Trophoblast cell (in vitro differentiated cells and primary cell): ENCODE measurements around the gene MROH9.
"Not testable (repeated sequence)": the region's sequence is repeated elsewhere in the genome, so short reads cannot be mapped to it uniquely, and the experiment has no call there.

Experiments
- DNase-seq, 2 donors: peaks; one replicate each; pipeline ENCODE4 v3.0.0-alpha.2; 2016
- H2AFZ ChIP-seq: 2 replicates; pipeline ENCODE4 v1.6.1; 2013; ENCODE audit warnings: low read length, moderate library complexity, mild to moderate bottlenecking; ENCODE audit not compliant: insufficient read depth, poor library complexity
- H2AK5ac ChIP-seq: 2 replicates; pipeline ENCODE4 v1.6.1; 2013; ENCODE audit warnings: mild to moderate bottlenecking, low read length
- H2BK120ac ChIP-seq: 2 replicates; pipeline ENCODE4 v1.6.1; 2013; ENCODE audit warnings: low read length, mild to moderate bottlenecking, moderate library complexity; ENCODE audit not compliant: insufficient read depth, poor library complexity
- H2BK12ac ChIP-seq: 2 replicates; pipeline ENCODE4 v1.6.1; 2013; ENCODE audit warnings: mild to moderate bottlenecking, low read length, moderate library complexity
- H2BK5ac ChIP-seq: 2 replicates; pipeline ENCODE4 v1.6.1; 2013; ENCODE audit warnings: low read length, low read depth, moderate library complexity, mild to moderate bottlenecking; ENCODE audit not compliant: poor library complexity
- H3K14ac ChIP-seq: 2 replicates; pipeline ENCODE4 v1.6.1; 2013; ENCODE audit warnings: mild to moderate bottlenecking, low read length
- H3K18ac ChIP-seq: 2 replicates; pipeline ENCODE4 v1.6.1; 2013; ENCODE audit warnings: mild to moderate bottlenecking, low read length
- H3K23ac ChIP-seq: 2 replicates; pipeline ENCODE4 v1.6.1; 2013; ENCODE audit warnings: low read length
- H3K27ac ChIP-seq: 2 replicates; pipeline ENCODE4 v1.5.1; 2013; ENCODE audit warnings: low read depth, mild to moderate bottlenecking, inconsistent platforms, low read length, moderate library complexity
- H3K27me3 ChIP-seq: 2 replicates; pipeline ENCODE4 v1.6.1; 2013; ENCODE audit warnings: inconsistent platforms, mild to moderate bottlenecking, low read length, moderate library complexity; ENCODE audit not compliant: insufficient read depth
- H3K36me3 ChIP-seq, 2 experiments: 1 replicate in 1 of 2; 2 replicates in 1 of 2; pipeline ENCODE4 v1.6.1; 2013; ENCODE audit warnings: low read length in 2 of 2, mild to moderate bottlenecking in 2 of 2, moderate library complexity in 1 of 2; ENCODE audit not compliant: insufficient read depth in 2 of 2, control insufficient read depth in 1 of 2
- H3K4ac ChIP-seq: 2 replicates; pipeline ENCODE4 v1.6.1; 2013; ENCODE audit warnings: low read depth, mild to moderate bottlenecking, low read length, moderate library complexity
- H3K4me1 ChIP-seq, 2 experiments: 1 replicate in 1 of 2; 2 replicates in 1 of 2; pipeline ENCODE4 v1.6.1; 2013; ENCODE audit warnings: low read length in 2 of 2, mild to moderate bottlenecking in 2 of 2, moderate library complexity in 1 of 2; ENCODE audit not compliant: insufficient read depth in 2 of 2, control insufficient read depth in 1 of 2
- H3K4me2 ChIP-seq: 2 replicates; pipeline ENCODE4 v1.6.1; 2013; ENCODE audit warnings: inconsistent platforms, mild to moderate bottlenecking, low read length, moderate library complexity
- H3K4me3 ChIP-seq: 2 replicates; pipeline ENCODE4 v1.5.1; 2013; ENCODE audit warnings: mild to moderate bottlenecking, low read depth, low read length, inconsistent platforms
- H3K79me1 ChIP-seq: one replicate; pipeline ENCODE4 v1.6.1; 2013; ENCODE audit warnings: low read length
- H3K79me2 ChIP-seq: 2 replicates; pipeline ENCODE4 v1.6.1; 2013; ENCODE audit warnings: low read length, mild to moderate bottlenecking; ENCODE audit not compliant: control insufficient read depth, insufficient read depth, poor library complexity
- H3K9ac ChIP-seq: 2 replicates; pipeline ENCODE4 v1.6.1; 2013; ENCODE audit warnings: mild to moderate bottlenecking, low read length
- H3K9me3 ChIP-seq: 2 replicates; pipeline ENCODE4 v1.6.1; 2013; ENCODE audit warnings: low read depth, mild to moderate bottlenecking, control low read depth, inconsistent platforms, low read length; ENCODE audit not compliant: insufficient read depth
- H4K12ac ChIP-seq: 2 replicates; pipeline ENCODE4 v1.6.1; 2013; ENCODE audit warnings: low read depth, mild to moderate bottlenecking, low read length, moderate library complexity
- H4K8ac ChIP-seq: 2 replicates; pipeline ENCODE4 v1.6.1; 2013; ENCODE audit warnings: low read depth, mild to moderate bottlenecking, low read length, moderate library complexity
- H4K91ac ChIP-seq: one replicate; pipeline ENCODE4 v1.6.1; 2013; ENCODE audit warnings: low read depth, mild to moderate bottlenecking, low read length, moderate library complexity
- WGBS: extraction: QIAGEN DNeasy Blood & Tissue Kit; methylation state at CpG from one replicate; pipeline ENCODE4 v1.1.7; 2013; ENCODE audit warnings: missing lambda C conversion rate; ENCODE audit not compliant: insufficient read length, insufficient coverage; ENCODE audit errors: extremely low coverage; 5-methylcytosine and 5-hydroxymethylcytosine counted together

Gene MROH9

DNA sequence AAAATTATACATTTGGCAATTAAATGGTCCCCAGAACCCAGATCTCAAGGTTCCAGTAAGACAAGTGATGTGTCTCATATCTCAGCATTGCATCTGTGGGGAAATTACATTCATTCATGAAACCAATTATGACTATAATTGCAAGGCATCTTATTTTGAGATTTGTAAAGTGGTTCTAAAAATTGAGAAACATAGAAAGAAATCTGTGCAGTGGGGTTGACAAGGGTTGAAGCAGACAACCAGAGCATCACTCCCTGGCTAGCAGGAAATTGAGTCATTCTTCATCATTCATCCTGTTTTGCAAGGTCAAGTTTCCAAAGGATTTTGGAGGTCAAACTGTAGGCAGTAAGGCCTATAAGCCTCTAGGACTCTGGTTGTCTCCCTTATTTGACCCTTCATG is 25.1 kb upstream of the MROH9 start:
- Histone ChIP-seq H3K36me3 (no peaks in the 10 kb centered on the region), H3K4ac (no peak overlapping the region), H4K8ac (no peak overlapping the region), H3K9me3 (no peaks in the 10 kb centered on the region), H3K9ac (no peak overlapping the region), H3K4me3 (no peak overlapping the region), H2AFZ (no peak overlapping the region), H3K4me2 (no peak overlapping the region), H3K79me1 (no peaks in the 10 kb centered on the region), H2BK12ac (no peak overlapping the region), H4K91ac (no peak overlapping the region), H3K27me3 (no peaks in the 10 kb centered on the region), H3K18ac (no peak overlapping the region), H3K27ac (no peak overlapping the region), H3K23ac (no peak overlapping the region), H2BK5ac (no peak overlapping the region), H2BK120ac (no peak overlapping the region), H3K14ac (no peak overlapping the region), H3K79me2 (no peaks in the 10 kb centered on the region), H2AK5ac (no peak overlapping the region), H4K12ac (no peak overlapping the region), H3K4me1 (no peaks in the 10 kb centered on the region)
- no peak for DNase-seq

DNA sequence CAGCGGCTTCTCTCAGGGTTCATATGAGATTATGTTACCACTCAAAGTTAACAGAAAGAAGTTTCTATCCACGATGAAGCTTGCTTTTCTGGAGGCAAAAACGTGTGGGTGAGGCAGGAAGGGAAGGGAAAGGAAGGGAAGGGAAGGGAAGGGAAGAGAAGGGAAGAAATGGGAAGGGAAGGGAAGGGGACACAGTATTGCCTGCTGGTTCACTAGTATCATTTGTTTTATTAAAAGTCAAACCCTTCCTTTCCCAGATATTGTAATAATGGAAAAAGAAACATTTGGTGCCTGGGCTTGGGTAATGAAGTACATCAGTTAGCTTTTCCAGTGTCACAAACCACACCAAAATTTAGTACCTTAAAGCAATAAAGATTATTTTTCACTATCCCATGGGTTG is 18.0 kb upstream of the MROH9 start:
- Histone ChIP-seq H3K36me3 (no peaks in the 10 kb centered on the region), H3K23ac (no peak overlapping the region), H3K27ac (no peak overlapping the region), H3K9ac (no peak overlapping the region), H2BK120ac (no peak overlapping the region), H3K14ac (no peak overlapping the region), H2BK12ac (no peak overlapping the region), H2BK5ac (no peak overlapping the region), H3K4me2 (no peak overlapping the region), H3K4me1 (no peaks in the 10 kb centered on the region), H3K9me3 (peaks cover 4% of the 10 kb centered on the region), H4K8ac (no peak overlapping the region), H3K4ac (no peak overlapping the region), H3K79me1 (no peaks in the 10 kb centered on the region), H3K27me3 (no peaks in the 10 kb centered on the region), H4K91ac (no peak overlapping the region), H2AFZ (no peak overlapping the region), H3K4me3 (no peak overlapping the region), H4K12ac (no peak overlapping the region), H3K79me2 (no peaks in the 10 kb centered on the region), H2AK5ac (no peak overlapping the region), H3K18ac (no peak overlapping the region)
- DNase-seq, result no peak
- no CpG with 5 or more reads among the region's 3 CpGs for WGBS

GRCh38 chr1:170924656-170925055 is 10.7 kb upstream of the MROH9 start:
- H3K79me1 ChIP-seq, H2AK5ac ChIP-seq, H3K27ac ChIP-seq, H2AFZ ChIP-seq, H3K4ac ChIP-seq, H2BK5ac ChIP-seq, H3K23ac ChIP-seq, H3K9me3 ChIP-seq, H3K79me2 ChIP-seq, H3K4me1 ChIP-seq, H4K8ac ChIP-seq, H4K91ac ChIP-seq, H3K4me3 ChIP-seq, H3K14ac ChIP-seq, H3K4me2 ChIP-seq, H3K36me3 ChIP-seq, H3K9ac ChIP-seq, H3K18ac ChIP-seq, H4K12ac ChIP-seq, H2BK12ac ChIP-seq, H2BK120ac ChIP-seq, H3K27me3 ChIP-seq, DNase-seq: not testable (repeated sequence)
- no CpG with 5 or more reads among the region's 1 CpG for WGBS

- H2AK5ac ChIP-seq, result no peak overlapping the region
- no peaks in the 10 kb centered on the region for H3K4me1 ChIP-seq
- H4K8ac ChIP-seq, result no peak overlapping the region
- no CpG with 5 or more reads among the region's 8 CpGs for WGBS
- H3K9ac ChIP-seq, result no peak overlapping the region
- H3K79me1 ChIP-seq, result no peaks in the 10 kb centered on the region
- H4K91ac ChIP-seq, result no peak overlapping the region
- H2AFZ ChIP-seq, result no peak overlapping the region
- H3K27me3 ChIP-seq, result no peaks in the 10 kb centered on the region
- H3K18ac ChIP-seq, result no peak overlapping the region
- no peak overlapping the region for H3K4ac ChIP-seq
- H2BK120ac ChIP-seq, result no peak overlapping the region
- no peak overlapping the region for H3K4me3 ChIP-seq
- no peak overlapping the region for H3K4me2 ChIP-seq
- no peak for DNase-seq
- H3K27ac ChIP-seq, result no peak overlapping the region
- no peak overlapping the region for H3K23ac ChIP-seq
- H2BK12ac ChIP-seq, result no peak overlapping the region
- no peak overlapping the region for H2BK5ac ChIP-seq
- H4K12ac ChIP-seq, result no peak overlapping the region
- H3K36me3 ChIP-seq, result no peaks in the 10 kb centered on the region
- no peaks in the 10 kb centered on the region for H3K9me3 ChIP-seq
- H3K79me2 ChIP-seq, result no peaks in the 10 kb centered on the region
- no peak overlapping the region for H3K14ac ChIP-seq
These were observed 7.1 kb upstream of the MROH9 start for GRCh38 chr1:170927955-170928840.
